ENCODE data around the gene LBR. TPM values are rescaled to one million over a fixed set of nuclear protein-coding genes. Genes with fewer than 3 reads are reported as not detected.

Gene LBR
- total and polyA plus RNA-seq, 9 donors = 22.4 to 60.9 (median 43.0) TPM

DNA sequence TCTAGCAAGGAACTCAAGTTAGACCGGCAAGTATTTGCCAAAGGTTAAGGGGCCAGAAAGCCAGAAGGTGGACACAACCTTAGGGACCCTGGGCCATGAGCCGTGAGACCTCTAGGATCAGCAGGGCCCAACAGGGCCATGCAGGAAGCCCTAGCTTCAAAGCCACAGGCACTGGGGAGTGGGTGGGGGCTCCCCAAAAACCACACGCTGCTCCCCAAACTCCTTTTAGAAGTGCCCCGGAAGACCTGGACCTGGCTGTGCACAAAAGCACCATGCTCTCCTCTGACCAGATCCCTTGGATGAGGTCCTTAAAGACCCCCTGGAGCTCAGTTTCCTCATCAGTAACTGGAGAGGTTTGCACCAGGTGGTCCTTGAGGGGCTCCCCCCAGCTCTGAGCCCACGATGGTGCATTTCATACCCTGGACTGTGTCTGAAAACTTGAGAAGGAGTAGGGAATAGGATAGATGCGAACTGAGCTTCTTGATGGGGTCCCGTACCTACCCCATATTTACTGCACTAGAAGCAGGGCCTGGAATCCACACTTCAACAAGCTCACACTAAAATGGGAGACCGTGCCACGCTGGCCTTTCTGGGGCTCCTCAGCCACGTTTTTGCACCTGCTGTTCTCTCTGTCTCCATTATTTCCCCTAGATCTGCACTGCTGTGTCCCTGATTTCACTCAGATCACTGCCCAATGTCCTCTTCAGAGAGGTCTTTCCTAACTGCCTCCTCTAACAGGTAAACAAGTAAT lies 40.6 kb upstream of the LBR start:
- TF ChIP-seq EP300 (IDR thresholded peaks at IDR 0.05) = no peak
- TF ChIP-seq POLR2A (IDR thresholded peaks at IDR 0.05) = no peak
- no peak for TF ChIP-seq CTCF (IDR thresholded peaks at IDR 0.05)
- Histone ChIP-seq H3K36me3 (no peaks in the 10 kb centered on the region), H3K27ac (no peak overlapping the region), H3K4me1 (ENCODE audit: insufficient read depth) (no peaks in the 10 kb centered on the region), H3K4me3 (no peak overlapping the region), H3K27me3 (no peaks in the 10 kb centered on the region), H3K9me3 (no peaks in the 10 kb centered on the region)
- intact Hi-C loops (cut with DNase I) = no loop called here
- DNase-seq = no peak
- WGBS, 3 donors = 79 to 82% (median 80%) methylated on average over 10 of the region's 10 CpGs

DNA sequence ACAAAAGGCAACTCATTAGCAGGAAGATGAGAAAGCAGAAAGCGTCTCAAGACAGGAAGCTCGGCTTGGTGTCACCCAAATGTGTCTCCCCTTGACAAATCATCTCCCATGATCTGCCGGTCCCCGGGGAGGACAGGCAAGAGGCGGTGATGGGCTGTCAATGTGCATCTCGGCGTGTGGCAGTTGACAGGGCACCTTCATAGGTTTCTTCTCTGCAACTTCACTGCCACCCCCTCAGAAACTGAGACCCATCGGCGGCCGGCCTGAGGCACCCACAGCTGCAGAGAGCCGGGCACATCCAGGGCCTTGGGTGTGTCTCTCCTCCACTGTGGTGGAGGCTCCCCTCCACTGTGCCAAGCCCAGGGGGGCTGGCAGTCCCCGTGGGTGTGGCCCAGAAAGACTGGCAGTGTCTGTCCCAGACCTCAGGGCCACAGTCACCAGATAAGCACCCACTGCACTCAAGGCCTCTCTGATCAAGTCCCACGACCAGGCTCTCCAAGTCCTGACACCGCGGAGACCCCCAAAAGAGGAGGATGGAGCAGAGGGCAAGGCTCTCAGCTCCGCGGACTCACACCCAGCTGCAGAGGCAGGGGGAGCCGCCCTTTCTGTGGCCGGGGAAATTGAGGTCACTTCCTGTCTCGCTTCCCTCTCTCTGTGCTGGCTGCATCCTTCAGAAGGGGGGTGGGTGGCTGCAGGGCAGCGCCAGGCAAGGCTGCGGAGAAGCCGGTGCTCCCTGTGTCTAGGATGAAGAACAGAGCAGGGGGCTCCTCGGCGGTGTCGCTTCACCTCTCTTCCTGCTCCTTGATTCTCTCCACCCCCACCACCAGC lies 39.6 kb upstream of the LBR start:
- Histone ChIP-seq H3K4me1 (ENCODE audit: insufficient read depth) (no peaks in the 10 kb centered on the region), H3K27ac (no peak overlapping the region), H3K27me3 (no peaks in the 10 kb centered on the region), H3K36me3 (no peaks in the 10 kb centered on the region), H3K4me3 (no peak overlapping the region), H3K9me3 (no peaks in the 10 kb centered on the region)
- intact Hi-C loops (cut with DNase I) = no loop called here
- 66 to 84% (median 73%) methylated on average over 20 to 26 of the region's 26 CpGs for WGBS, 3 donors
- TF ChIP-seq POLR2A (IDR thresholded peaks at IDR 0.05) (no peak), EP300 (IDR thresholded peaks at IDR 0.05) (no peak), CTCF (IDR thresholded peaks at IDR 0.05) (no peak)
- DNase-seq = no peak

- intact Hi-C loops (cut with DNase I) = no loop called here
- TF ChIP-seq POLR2A (IDR thresholded peaks at IDR 0.05) (no peak), CTCF (IDR thresholded peaks at IDR 0.05) (no peak), EP300 (IDR thresholded peaks at IDR 0.05) (no peak)
- Histone ChIP-seq H3K4me3 (no peak overlapping the region), H3K36me3 (no peaks in the 10 kb centered on the region), H3K9me3 (no peaks in the 10 kb centered on the region), H3K27ac (no peak overlapping the region), H3K27me3 (no peaks in the 10 kb centered on the region), H3K4me1 (ENCODE audit: insufficient read depth) (peaks cover 5% of the 10 kb centered on the region)
- DNase-seq = no peak
- 82 to 88% (median 87%) methylated on average over 4 of the region's 4 CpGs for WGBS, 3 donors
Measured at GRCh38 chr1:225466848-225467192, 39.0 kb upstream of the LBR start.

DNA sequence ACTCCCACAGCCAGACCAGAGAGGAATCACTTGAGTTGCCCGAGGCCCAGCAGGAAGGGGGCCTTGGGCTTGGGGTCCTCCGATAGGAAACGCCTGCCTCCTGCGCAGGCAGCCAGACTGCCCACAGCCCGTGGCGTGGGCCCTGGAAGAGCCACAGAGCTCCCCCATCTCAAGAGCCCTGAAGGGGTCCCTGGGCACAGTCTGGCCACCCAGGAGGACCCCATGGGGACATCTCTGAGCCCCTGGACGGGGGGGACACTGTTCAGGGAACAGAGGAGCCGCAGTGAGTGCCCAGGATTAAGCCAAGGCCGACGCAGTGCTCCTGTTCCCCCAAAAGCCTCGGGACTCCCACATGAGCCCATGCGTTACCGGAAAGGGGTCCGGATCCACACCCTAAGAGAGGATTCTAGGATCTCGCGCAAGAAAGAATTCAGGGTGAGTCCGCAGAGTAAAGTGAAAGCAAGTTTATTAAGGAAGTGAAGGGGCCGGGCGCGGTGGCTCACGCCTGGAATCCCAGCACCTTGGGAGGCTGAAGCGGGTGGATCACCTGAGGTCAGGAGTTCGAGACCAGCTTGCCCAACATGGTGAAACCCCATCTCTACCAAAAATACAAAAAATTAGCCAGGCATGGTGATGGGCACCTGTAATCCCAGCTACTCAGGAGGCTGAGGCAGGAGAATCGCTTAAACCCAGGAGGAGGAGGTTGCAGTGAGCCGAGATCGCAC lies 38.1 kb upstream of the LBR start:
- TF ChIP-seq CTCF (IDR thresholded peaks at IDR 0.05) (no peak), POLR2A (IDR thresholded peaks at IDR 0.05) (no peak)
- 91 to 95% (median 94%) methylated on average over 26 of the region's 26 CpGs for WGBS, 3 donors
- peaks cover 7% of the 10 kb centered on the region for H3K4me1 ChIP-seq (ENCODE audit: insufficient read depth)
- no peak overlapping the region for H3K27ac ChIP-seq
- no peak for DNase-seq
- no peaks in the 10 kb centered on the region for H3K36me3 ChIP-seq
- no peak overlapping the region for H3K4me3 ChIP-seq
- no peaks in the 10 kb centered on the region for H3K9me3 ChIP-seq
- intact Hi-C loops (cut with DNase I) = no loop called here
- no peaks in the 10 kb centered on the region for H3K27me3 ChIP-seq

All from ovary (tissue), 9 donors.